Measurements from ENCODE around the gene SLC30A1. TPM values are rescaled to one million over a fixed set of nuclear protein-coding genes. Genes with fewer than 3 reads are reported as not detected.
"Not testable (repeated sequence)": the region's sequence is repeated elsewhere in the genome, so short reads cannot be mapped to it uniquely, and the experiment has no call there.

The SLC30A1 gene, protein sequence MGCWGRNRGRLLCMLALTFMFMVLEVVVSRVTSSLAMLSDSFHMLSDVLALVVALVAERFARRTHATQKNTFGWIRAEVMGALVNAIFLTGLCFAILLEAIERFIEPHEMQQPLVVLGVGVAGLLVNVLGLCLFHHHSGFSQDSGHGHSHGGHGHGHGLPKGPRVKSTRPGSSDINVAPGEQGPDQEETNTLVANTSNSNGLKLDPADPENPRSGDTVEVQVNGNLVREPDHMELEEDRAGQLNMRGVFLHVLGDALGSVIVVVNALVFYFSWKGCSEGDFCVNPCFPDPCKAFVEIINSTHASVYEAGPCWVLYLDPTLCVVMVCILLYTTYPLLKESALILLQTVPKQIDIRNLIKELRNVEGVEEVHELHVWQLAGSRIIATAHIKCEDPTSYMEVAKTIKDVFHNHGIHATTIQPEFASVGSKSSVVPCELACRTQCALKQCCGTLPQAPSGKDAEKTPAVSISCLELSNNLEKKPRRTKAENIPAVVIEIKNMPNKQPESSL
- total RNA-seq: 1 to 10 TPM; 1.3 to 2.4 TPM

- H3K27ac Mint-ChIP-seq: peak within 1 kb of the TSS; percentile 52 to 85
- H3K36me3 Mint-ChIP-seq: no peaks in the 10 kb centered on the region
- no peaks in the 10 kb centered on the region for H3K9me3 Mint-ChIP-seq
- DNase-seq (ENCODE audit: low spot score in 2 of 2) (peak; percentile 96 to 99), ATAC-seq (peak; percentile 93 to 96)
These were observed at the start of gene SLC30A1 for GRCh38 chr1:211578640-211579439. Gene SLC30A1, minus strand, starts transcription at chr1:211579161. Its CDS starts 549 bp downstream, at chr1:211578612.

GRCh38 chr1:211628417-211628816, 49.5 kb upstream of the SLC30A1 start:
- no peak for ATAC-seq
- no peaks in the 10 kb centered on the region for H3K9me3 Mint-ChIP-seq
- DNase-seq (ENCODE audit: low spot score in 2 of 2): no peak
- no peaks in the 10 kb centered on the region for H3K36me3 Mint-ChIP-seq
- H3K27ac Mint-ChIP-seq: no peak overlapping the region

DNA sequence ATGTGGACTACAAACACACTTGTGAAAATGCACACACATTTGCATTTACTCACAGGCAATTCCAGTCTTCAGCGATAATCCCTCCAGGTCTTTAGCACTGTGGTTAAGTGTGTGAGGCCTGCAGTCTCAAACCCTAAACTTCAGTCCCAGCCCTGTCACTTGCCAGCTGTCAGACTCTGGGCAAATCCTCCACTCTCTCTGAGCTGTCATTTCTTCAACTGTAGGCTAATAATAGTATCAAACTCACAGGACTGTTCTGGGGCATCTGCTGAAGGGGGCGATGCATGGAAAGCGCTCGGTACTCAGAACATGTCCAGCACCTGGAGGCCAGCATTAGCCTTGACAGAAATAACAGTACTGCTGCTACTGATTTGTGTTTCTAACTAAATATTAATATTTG, 48.3 kb upstream of the SLC30A1 start:
- H3K27ac Mint-ChIP-seq: no peak overlapping the region
- no peaks in the 10 kb centered on the region for H3K9me3 Mint-ChIP-seq
- ATAC-seq (no peak), DNase-seq (ENCODE audit: low spot score in 2 of 2) (no peak)
- no peaks in the 10 kb centered on the region for H3K36me3 Mint-ChIP-seq

DNA sequence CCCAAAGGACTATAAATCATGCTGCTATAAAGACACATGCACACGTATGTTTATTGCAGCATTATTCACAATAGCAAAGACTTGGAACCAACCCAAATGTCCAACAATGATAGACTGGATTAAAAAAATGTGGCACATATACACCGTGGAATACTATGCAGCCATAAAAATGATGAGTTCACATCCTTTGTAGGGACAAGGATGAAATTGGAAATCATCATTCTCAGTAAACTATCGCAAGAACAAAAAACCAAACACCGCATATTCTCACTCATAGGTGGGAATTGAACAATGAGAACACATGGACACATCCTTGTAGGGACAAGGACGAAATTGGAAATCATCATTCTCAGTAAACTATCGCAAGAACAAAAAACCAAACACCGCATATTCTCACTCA, 46.9 kb upstream of the SLC30A1 start:
- not testable (repeated sequence) for H3K9me3 Mint-ChIP-seq; DNase-seq (ENCODE audit: low spot score in 2 of 2); H3K27ac Mint-ChIP-seq; ATAC-seq; H3K36me3 Mint-ChIP-seq

DNA sequence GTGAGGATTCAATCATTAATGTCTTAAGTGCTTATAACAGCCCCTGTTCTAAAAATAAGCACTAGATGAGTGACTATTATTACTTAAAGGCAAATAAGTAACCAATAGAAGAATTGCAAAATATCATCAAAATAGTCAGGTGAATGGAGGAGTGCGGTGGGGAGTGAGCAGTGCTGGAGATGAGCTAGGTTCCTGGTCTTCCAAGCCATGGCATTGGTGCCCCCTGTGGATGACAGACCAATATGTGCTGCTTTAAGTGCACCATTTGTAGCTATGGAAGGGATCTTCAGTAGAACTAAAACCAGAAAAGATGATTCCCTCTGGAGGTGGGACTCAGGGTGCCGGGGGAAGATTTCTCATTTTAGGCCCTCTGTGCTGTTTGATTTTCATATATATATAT, 46.1 kb upstream of the SLC30A1 start:
- Mint-ChIP-seq H3K36me3 (no peaks in the 10 kb centered on the region), H3K9me3 (no peaks in the 10 kb centered on the region), H3K27ac (no peak overlapping the region)
- ATAC-seq: peak in 1 of 2 donors; percentile 41
- DNase-seq (ENCODE audit: low spot score in 2 of 2): no peak

DNA sequence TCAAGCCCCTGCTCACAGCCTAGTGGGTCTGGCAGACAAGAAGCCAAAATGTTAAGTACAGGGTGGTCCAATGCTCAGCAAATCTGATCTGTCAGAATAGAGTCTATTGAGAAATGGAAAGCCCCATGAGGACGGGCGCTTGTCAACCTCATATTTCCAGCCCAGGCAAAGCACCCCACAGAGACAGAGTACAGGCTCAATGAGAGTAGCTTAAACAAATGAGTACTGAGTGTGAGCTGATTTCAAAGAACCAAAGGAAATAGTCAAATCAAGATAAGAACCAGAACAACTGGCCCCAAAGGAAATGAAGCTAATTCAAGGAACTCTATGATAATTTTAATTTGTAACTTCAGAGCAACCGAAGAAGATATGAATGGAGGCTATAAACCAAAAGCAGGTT, 44.6 kb upstream of the SLC30A1 start:
- no peak overlapping the region for H3K27ac Mint-ChIP-seq
- ATAC-seq (peak in 1 of 2 donors; percentile 47), DNase-seq (ENCODE audit: low spot score in 2 of 2) (no peak)
- no peaks in the 10 kb centered on the region for H3K36me3 Mint-ChIP-seq
- no peaks in the 10 kb centered on the region for H3K9me3 Mint-ChIP-seq

DNA sequence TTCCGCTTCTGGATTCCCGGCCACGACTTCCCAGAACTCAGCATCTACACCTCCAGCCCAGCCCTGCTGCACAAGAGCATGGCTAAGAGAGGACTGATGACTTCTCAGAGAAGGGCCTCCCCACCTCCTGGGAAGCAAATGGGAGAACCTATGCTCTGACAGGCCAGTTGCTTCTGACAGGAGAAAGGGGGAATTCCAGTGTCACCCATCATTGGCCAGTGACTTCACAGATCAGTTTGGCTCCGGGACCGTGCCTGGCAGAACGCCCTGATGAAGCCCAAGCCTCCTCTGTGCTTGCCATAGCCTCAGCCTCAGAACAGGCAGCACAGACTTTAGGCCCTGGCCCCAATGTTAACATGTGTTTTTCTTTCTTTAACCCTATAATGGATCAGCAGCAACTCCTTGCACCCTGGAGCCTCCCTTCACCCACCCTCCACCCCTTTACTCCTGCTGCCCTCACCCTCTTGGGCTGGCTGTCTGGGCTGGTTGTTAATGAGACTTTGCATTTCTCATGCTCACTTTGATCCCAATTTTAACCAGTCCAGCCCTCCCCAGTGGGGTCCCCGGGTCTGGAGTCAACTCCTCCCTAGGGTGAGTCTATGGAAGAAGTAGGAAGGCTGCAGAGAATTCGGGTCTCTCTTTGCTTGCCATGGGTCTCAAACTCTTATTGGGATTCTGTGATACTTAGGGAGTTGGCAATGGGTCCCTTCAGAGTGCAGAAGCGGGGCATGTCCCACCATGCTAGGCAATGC, 42.7 kb upstream of the SLC30A1 start:
- DNase-seq (ENCODE audit: low spot score in 2 of 2) (no peak), ATAC-seq (no peak)
- Mint-ChIP-seq H3K27ac (no peak overlapping the region), H3K36me3 (no peaks in the 10 kb centered on the region), H3K9me3 (no peaks in the 10 kb centered on the region)

DNA sequence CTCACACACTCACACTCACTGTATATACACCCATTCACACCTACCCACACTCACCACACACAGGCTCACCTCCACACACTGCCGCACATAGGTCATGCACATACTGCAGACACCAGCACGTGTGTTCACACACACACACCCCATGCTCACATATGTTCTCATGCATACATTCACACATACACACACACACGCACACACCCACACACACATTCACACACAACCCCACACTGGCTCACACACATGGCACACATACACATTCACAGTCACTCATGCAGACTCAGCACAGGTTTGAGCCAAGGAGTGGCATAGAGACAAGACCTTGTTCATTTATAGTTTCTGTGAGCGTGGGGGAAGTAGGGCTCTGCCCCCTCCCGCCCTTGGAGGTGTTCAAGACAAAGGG, 41.1 kb upstream of the SLC30A1 start:
- DNase-seq (ENCODE audit: low spot score in 2 of 2) (no peak), ATAC-seq (no peak)
- no peak overlapping the region for H3K27ac Mint-ChIP-seq
- no peaks in the 10 kb centered on the region for H3K36me3 Mint-ChIP-seq
- H3K9me3 Mint-ChIP-seq: no peaks in the 10 kb centered on the region

DNA sequence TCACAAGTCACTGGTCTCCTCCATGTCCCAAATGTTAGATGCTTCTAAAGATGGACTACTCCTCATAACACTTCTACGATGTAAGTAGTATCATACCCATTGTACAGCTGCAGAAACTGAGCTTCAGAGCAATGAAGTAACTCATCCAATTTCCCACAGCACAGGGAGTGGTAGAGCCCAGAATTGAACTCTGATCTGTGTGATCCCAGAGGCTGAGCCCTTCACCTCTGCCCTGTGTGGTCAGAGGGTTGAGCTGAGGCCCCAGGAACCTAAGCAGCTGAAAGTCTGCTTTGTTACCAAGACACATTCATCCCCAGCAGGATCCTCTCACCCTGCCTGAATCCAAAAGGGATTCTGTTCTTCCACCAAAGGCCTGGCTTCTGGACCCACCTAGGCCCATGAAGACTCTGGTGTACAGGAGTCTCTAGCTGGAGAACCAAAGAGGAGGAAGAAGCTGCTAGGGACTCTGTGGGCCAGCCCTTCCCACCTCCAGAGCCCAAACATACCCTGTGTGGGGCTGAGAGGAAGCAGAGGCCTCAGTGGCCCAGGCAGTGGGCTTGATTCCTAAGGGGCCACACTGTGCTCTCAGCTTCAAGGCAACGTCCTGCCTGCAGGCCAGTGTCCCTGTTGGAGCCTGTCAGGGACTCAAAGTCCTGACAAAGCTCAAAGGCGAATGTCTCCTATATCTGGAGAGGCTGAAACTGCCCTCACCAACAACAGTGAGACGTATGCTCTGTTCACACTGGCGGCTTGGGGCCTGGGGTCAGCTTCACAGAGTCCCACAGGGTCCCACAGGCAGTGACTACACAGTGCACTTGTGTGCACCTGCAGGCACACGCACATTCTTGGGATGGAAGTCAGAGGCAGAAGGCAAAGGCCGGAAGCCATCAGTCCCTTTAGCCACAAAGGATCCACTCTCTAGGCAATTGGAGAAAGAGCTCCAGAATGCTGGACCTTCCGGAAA, 40.4 kb upstream of the SLC30A1 start:
- no peaks in the 10 kb centered on the region for H3K36me3 Mint-ChIP-seq
- H3K9me3 Mint-ChIP-seq: no peaks in the 10 kb centered on the region
- ATAC-seq: no peak

GRCh38 chr1:211616965-211617297, 38.0 kb upstream of the SLC30A1 start:
- H3K36me3 Mint-ChIP-seq: no peaks in the 10 kb centered on the region
- H3K27ac Mint-ChIP-seq: peak overlapping the region in 1 of 2 donors; percentile 14
- no peaks in the 10 kb centered on the region for H3K9me3 Mint-ChIP-seq
- no peak for ATAC-seq
- no peak for DNase-seq (ENCODE audit: low spot score in 2 of 2)

More for the DNA sequence above, 40.4 kb upstream of the SLC30A1 start:
- DNase-seq (ENCODE audit: low spot score in 2 of 2): no peak
- H3K27ac Mint-ChIP-seq: no peak overlapping the region

DNA sequence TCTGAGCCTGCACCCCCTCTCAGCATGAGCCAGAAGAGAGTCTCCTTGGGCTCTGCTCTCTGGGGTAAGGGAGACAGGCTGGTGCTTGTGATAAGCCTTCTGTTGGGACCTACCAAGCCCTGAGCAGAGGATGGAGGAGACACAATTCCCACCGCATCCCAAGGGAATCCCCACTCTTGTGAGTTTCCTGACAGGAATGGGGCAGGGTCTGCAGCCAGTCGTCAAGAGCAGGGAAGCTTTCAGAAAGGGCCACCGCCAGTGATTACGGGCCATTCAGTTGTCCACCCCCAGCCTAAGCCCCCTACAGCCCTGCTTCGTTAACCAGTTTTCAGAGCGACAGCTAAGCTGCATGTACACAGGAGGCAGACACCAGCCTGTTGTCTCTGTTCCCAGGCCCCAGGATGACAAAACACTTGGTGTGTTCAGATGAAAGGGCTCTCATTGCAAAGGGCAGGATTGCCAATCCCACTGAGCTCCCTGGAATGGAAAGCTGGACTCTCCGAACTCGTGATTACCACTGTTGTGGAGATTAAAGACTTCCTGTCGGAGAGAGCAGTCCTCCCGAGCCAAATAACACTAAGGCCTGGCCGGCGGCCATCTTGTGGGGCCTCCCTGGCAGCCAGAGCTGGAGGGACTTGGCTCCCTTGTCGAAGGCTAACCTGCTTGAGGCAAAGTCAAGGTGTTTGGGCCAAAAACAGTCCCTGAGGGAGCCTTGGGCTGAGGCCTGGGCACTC, 37.4 kb upstream of the SLC30A1 start:
- no peak for DNase-seq (ENCODE audit: low spot score in 2 of 2)
- Mint-ChIP-seq H3K9me3 (no peaks in the 10 kb centered on the region), H3K36me3 (no peaks in the 10 kb centered on the region), H3K27ac (no peak overlapping the region)
- no peak for ATAC-seq

- H3K9me3 Mint-ChIP-seq: no peaks in the 10 kb centered on the region
- no peak overlapping the region for H3K27ac Mint-ChIP-seq
- no peak for ATAC-seq
- DNase-seq (ENCODE audit: low spot score in 2 of 2): no peak
- H3K36me3 Mint-ChIP-seq: no peaks in the 10 kb centered on the region
These were observed 35.7 kb upstream of the SLC30A1 start for GRCh38 chr1:211614615-211615014.

- H3K9me3 Mint-ChIP-seq: no peaks in the 10 kb centered on the region
- ATAC-seq: no peak
- no peaks in the 10 kb centered on the region for H3K36me3 Mint-ChIP-seq
These were observed 35.0 kb upstream of the SLC30A1 start for GRCh38 chr1:211613951-211614350.

GRCh38 chr1:211613108-211613947, 34.4 kb upstream of the SLC30A1 start:
- no peaks in the 10 kb centered on the region for H3K36me3 Mint-ChIP-seq
- ATAC-seq (peak in 1 of 2 donors; percentile 37), DNase-seq (ENCODE audit: low spot score in 2 of 2) (no peak)
- H3K9me3 Mint-ChIP-seq: no peaks in the 10 kb centered on the region
- H3K27ac Mint-ChIP-seq: peak overlapping the region in 1 of 2 donors; percentile 68

More at GRCh38 chr1:211613951-211614350, 35.0 kb upstream of the SLC30A1 start:
- H3K27ac Mint-ChIP-seq: no peak overlapping the region
- DNase-seq (ENCODE audit: low spot score in 2 of 2): no peak

GRCh38 chr1:211612786-211613107, 33.8 kb upstream of the SLC30A1 start:
- ATAC-seq (no peak), DNase-seq (ENCODE audit: low spot score in 2 of 2) (no peak)
- no peaks in the 10 kb centered on the region for H3K9me3 Mint-ChIP-seq
- H3K36me3 Mint-ChIP-seq: no peaks in the 10 kb centered on the region
- H3K27ac Mint-ChIP-seq: no peak overlapping the region

Data from activated naive CD4-positive, alpha-beta T cell treated with anti-CD3 and anti-CD28 coated beads, Interleukin-2, amount 50 U/mL, for 72 hours (primary cell).